ENCODE results near the gene PGBD4.
A peak's percentile ranks its signal among the peaks of the same experiment; 100 is the strongest.
"Not testable (repeated sequence)": the region's sequence is repeated elsewhere in the genome, so short reads cannot be mapped to it uniquely, and the experiment has no call there.

Gene PGBD4

DNA sequence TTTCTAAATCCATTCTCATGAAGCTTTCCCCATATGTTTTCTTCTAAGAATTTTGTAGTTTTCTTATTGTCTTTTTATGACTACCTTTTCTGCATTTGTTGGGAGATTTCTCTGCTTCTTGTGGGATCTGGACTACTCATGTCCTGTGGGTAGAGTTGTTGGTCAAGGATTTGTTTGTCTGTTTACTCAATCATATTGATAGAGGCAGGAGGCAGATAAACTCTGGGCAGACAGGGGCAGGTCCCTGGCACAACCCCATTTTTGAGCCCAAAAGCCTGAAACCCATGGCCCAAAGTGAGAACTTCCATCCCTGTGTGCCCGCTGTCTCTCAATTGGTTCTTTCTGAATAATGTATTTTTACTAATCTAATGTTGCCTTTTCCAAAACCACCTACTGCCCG, 12.3 kb downstream of the PGBD4 start:
- no peak for DNase-seq (ENCODE audit: low read depth)

DNA sequence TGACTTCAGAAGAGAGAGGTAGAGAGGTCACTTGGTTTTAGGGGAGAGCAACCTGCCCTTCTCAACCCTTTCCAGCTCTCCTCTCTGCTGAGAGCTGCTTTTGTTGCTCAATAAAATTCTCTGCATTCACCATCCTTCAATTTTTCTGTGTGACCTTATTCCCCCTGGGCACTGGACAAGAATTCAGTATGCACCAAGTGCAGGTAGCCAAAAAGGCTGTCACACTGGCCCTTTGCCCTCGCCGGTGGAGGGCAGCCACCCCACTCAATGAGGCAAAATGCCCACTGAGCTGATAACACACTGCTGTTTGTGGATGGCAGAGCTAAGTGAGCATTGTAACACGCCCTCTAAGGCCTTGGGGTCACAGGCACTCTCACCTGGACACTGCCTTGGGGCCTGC, 12.9 kb downstream of the PGBD4 start:
- no peak for DNase-seq (ENCODE audit: low read depth)

GRCh38 chr15:34116620-34117019, 14.7 kb downstream of the PGBD4 start:
- DNase-seq (ENCODE audit: low read depth): peak; percentile 49

- DNase-seq (ENCODE audit: low read depth): peak; percentile 71
Observed at GRCh38 chr15:34119291-34119690, 17.4 kb downstream of the PGBD4 start.

DNA sequence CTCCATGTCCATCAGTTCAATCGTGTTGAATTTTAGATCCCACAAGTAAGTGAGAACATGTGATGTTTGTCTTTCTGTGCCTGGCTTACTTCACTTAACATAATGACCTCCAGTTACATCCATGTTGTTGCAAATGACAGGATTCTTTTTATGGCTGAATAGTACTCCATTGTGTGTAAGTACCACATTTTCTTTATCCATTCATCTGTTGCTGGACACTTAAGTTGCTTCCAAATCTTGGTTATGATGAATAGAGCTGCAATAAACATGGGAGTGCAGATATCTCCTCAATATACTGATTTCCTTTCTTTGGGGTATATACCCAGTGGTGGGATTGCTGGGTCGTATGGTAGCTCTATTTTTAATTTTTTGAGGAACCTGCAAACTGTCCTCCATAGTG, 18.5 kb downstream of the PGBD4 start:
- not testable (repeated sequence) for DNase-seq (ENCODE audit: low read depth)

DNA sequence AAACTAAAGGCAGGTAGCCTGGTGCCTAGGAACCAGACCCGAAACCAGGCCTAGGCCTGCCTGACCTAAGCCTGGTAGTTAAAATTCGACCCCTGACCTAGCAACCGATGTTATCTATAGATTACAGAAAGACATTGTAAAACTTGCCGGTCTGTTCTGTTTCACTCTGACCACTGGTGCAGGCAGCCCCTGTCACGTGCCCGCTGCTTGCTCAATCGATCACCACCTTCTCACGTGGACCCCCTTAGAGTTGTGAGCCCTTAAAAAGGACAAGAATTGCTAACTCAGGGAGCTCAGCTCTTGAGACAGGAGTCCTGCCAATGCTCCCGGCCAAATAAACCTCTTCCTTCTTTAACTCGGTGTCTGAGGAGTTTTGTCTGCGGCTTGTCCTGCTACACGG, 19.9 kb downstream of the PGBD4 start:
- DNase-seq (ENCODE audit: low read depth): not testable (repeated sequence)

DNA sequence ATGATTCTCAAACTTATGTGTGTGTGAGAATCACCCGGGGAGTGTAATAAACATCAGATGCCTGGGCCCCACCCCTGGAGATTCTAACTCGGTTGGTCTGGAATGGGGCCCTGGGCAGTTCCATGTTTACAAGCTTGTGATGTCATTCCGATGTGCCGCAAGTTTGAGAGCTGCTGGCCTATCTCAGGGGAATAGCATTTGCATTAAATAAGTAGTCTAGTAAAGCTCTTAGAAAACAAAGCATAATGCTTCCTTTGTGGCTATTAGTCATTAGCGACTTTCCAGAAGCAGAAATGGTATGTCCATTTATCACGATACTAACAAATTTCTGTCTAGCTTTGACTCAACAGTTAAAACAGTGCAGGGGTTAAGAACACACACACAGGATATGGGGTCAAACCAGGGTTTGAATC, 20.9 kb downstream of the PGBD4 start:
- peak; percentile 98 for DNase-seq (ENCODE audit: low read depth)

- no peak for DNase-seq (ENCODE audit: low read depth)
Observed at GRCh38 chr15:34124651-34125050, 22.8 kb downstream of the PGBD4 start.

DNA sequence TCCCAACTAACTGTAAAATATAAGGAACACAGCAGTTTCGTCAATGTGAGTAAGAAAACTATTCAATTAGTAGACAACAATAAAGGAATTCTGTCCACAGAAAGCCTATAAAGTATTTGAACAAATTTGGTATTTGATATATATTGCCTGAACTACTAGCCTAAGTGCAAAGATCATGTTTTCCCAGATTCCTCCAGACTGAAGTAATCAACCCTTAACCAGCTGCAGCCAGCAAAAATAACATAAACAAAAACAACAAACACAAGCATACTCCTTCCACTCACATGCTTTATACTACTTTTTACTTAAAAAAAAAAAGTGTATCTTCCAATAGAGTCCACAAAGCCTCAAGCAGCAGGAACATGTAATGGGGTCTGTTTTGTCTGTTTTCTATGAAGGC, 24.1 kb downstream of the PGBD4 start:
- no peak for DNase-seq (ENCODE audit: low read depth)

DNA sequence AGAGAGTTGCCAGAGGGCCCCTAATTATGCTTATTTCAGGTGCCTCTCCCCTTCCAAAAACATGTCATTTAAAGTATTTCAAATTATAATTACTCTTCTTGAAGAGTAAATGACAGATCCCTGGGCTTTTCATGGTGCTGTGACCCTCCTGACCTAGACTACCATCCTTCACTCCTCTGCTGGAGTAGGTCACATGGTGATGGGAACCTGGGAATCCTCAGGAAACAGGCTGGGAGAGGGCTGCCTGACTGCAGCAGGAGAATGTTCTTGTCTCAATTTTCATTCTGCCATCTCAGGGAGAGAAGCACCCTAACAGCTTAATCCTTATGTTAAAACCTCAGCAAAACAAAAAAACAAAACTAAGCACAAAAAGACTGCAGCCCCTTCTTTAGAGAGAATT, 24.6 kb downstream of the PGBD4 start:
- no peak for DNase-seq (ENCODE audit: low read depth)

- DNase-seq (ENCODE audit: low read depth): no peak
Observed at GRCh38 chr15:34128898-34129297, 27.0 kb downstream of the PGBD4 start.

- DNase-seq (ENCODE audit: low read depth): peak; percentile 39
Observed at GRCh38 chr15:34132881-34133280, 31.0 kb downstream of the PGBD4 start.

DNA sequence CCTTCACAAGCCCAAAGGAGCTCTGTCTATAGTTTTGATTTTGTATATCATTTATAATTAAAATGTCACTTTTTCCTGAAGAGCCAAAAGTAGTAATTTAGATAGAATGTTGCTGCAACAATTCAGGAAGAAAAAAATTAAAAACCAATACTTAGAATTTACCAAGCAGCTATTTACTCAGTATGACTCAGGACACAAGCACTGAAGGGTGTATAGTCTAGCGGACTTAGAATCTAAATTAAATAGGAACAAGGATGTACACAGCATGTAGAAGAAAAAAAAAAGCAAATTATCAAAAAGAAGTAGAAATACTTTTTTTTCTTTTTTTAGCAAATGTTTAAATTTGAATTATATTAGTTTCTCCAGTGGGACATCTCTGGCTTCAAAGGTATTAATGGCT, 31.6 kb downstream of the PGBD4 start:
- DNase-seq (ENCODE audit: low read depth): peak; percentile 13

GRCh38 chr15:34147371-34148140, 45.7 kb downstream of the PGBD4 start:
- DNase-seq (ENCODE audit: low read depth): no peak

DNA sequence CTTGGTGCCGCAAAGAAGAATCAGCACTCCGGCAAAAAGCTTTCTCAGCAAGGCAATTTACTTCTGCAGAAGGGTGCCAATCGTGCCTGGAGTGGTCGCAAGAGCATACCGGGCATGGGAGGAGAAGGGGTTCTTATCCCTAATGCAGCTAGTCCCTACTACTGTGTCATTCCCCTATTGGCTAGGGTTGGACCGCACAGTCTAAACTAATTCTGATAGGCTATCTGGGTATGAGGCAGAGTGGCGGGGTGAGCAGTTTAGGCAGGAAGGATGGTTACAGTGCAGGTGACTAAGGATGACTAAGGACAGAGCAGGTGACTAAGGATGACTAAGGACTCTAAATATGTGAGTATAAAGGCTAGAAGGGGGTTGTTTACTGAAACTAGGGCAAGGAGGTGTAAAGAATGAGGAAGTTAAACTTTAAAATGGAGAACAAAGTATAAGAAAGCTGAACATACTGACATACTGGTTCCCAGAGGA, 52.9 kb downstream of the PGBD4 start:
- peak; percentile 5 for DNase-seq (ENCODE audit: low read depth)

DNA sequence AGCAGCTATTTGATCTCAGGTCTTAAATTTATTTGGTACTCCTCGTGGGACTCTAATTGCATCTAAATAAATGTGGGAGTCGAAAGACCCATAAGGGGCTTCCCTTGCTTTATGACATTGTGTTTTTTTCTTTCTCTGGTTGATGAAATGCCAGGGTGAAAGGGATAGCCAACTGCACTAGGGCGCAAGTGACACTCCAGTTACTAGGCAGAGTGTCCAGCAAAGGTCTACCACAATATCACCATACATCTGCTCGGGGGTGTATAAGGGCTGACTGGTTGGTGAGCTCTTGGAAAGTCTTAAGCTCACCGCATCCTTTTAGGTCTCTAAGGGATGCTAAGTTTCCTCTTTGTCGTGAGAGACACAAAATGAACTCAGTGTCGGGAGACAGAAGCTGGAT, 54.0 kb downstream of the PGBD4 start:
- no peak for DNase-seq (ENCODE audit: low read depth)

Measured in EH (cell line).